H9 (cell line): ENCODE measurements around the gene KRTAP6-1. TPM values are rescaled to one million over a fixed set of nuclear protein-coding genes. Genes with fewer than 3 reads are reported as not detected.

Source experiments
- DNase-seq: peaks from one replicate; pipeline ENCODE4 v3.0.0-alpha.2; 2017
- H2AFZ ChIP-seq: one replicate; pipeline ENCODE4 v1.6.1; 2013; ENCODE audit warnings: mild to moderate bottlenecking, low read length, control low read depth, moderate library complexity
- H2AK5ac ChIP-seq: 2 replicates; pipeline ENCODE4 v1.6.1; 2013; ENCODE audit warnings: low read length, control low read depth, mixed read lengths; ENCODE audit not compliant: insufficient read length
- H2BK120ac ChIP-seq: one replicate; pipeline ENCODE4 v1.6.1; 2013; ENCODE audit warnings: low read depth, mild to moderate bottlenecking, low read length, control low read depth, inconsistent platforms; ENCODE audit not compliant: poor library complexity, severe bottlenecking
- H2BK12ac ChIP-seq: 2 replicates; pipeline ENCODE4 v1.6.1; 2013; ENCODE audit warnings: low read length, control low read depth, mixed read lengths, low read depth; ENCODE audit not compliant: insufficient read length
- H2BK15ac ChIP-seq: 2 replicates; pipeline ENCODE4 v1.6.1; 2013; ENCODE audit warnings: low read depth, low read length, control low read depth
- H2BK20ac ChIP-seq: one replicate; pipeline ENCODE4 v1.6.1; 2013; ENCODE audit warnings: low read depth, mild to moderate bottlenecking, low read length, control low read depth, inconsistent platforms; ENCODE audit not compliant: poor library complexity, severe bottlenecking
- H2BK5ac ChIP-seq: 2 replicates; pipeline ENCODE4 v1.6.1; 2013; ENCODE audit warnings: low read length, control low read depth, mixed read lengths; ENCODE audit not compliant: insufficient read length
- H3K14ac ChIP-seq: 2 replicates; pipeline ENCODE4 v1.6.1; 2013; ENCODE audit warnings: low read length, control low read depth; ENCODE audit not compliant: insufficient read depth
- H3K18ac ChIP-seq: 2 replicates; pipeline ENCODE4 v1.6.1; 2013; ENCODE audit warnings: low read depth, mild to moderate bottlenecking, mixed read lengths, low read length, control low read depth; ENCODE audit not compliant: insufficient read length
- H3K23ac ChIP-seq: 2 replicates; pipeline ENCODE4 v1.6.1; 2013; ENCODE audit warnings: low read length, control low read depth, mixed read lengths, low read depth; ENCODE audit not compliant: insufficient read length
- H3K23me2 ChIP-seq: 2 replicates; pipeline ENCODE4 v1.6.1; 2013; ENCODE audit warnings: low read depth, mild to moderate bottlenecking, mixed read lengths, low read length, control low read depth; ENCODE audit not compliant: insufficient read length, poor library complexity, severe bottlenecking
- H3K27ac ChIP-seq: 2 replicates; pipeline ENCODE4 v1.5.1; 2013; ENCODE audit warnings: low read length, control low read depth, mixed read lengths, low read depth; ENCODE audit not compliant: insufficient read length
- H3K27me3 ChIP-seq: 2 replicates; pipeline ENCODE4 v1.6.1; 2013; ENCODE audit warnings: low read length, control low read depth, inconsistent platforms; ENCODE audit not compliant: insufficient read depth
- H3K4ac ChIP-seq: 2 replicates; pipeline ENCODE4 v1.6.1; 2013; ENCODE audit warnings: low read depth, mild to moderate bottlenecking, control low read depth, inconsistent platforms, low read length, moderate library complexity
- H3K4me1 ChIP-seq: 2 replicates; pipeline ENCODE4 v1.6.1; 2013; ENCODE audit warnings: low read length, control low read depth, inconsistent platforms; ENCODE audit not compliant: insufficient read depth
- H3K4me2 ChIP-seq: 2 replicates; pipeline ENCODE4 v1.6.1; 2013; ENCODE audit warnings: low read length, control low read depth, mixed read lengths; ENCODE audit not compliant: insufficient read length, insufficient read depth
- H3K56ac ChIP-seq: 2 replicates; pipeline ENCODE4 v1.6.1; 2013; ENCODE audit warnings: low read depth, mild to moderate bottlenecking, mixed read lengths, low read length, control low read depth; ENCODE audit not compliant: insufficient read length
- H3K79me1 ChIP-seq: 2 replicates; pipeline ENCODE4 v1.6.1; 2013; ENCODE audit warnings: low read depth, mild to moderate bottlenecking, moderate library complexity, low read length, control low read depth, inconsistent platforms; ENCODE audit not compliant: insufficient read depth, poor library complexity, severe bottlenecking
- H3K79me2 ChIP-seq: 2 replicates; pipeline ENCODE4 v1.6.1; 2013; ENCODE audit warnings: low read length, control low read depth, inconsistent platforms; ENCODE audit not compliant: insufficient read depth
- H3K9ac ChIP-seq: 2 replicates; pipeline ENCODE4 v1.6.1; 2013; ENCODE audit warnings: low read length, control low read depth, mixed read lengths; ENCODE audit not compliant: insufficient read length; ENCODE audit errors: extremely low read depth
- H3K9me3 ChIP-seq: one replicate; pipeline ENCODE4 v1.6.1; 2013; ENCODE audit warnings: low read depth, low read length, inconsistent platforms; ENCODE audit not compliant: control insufficient read depth
- H3T11ph ChIP-seq: one replicate; pipeline ENCODE4 v1.6.1; 2013; ENCODE audit warnings: mild to moderate bottlenecking, low read length, control low read depth, inconsistent platforms
- H4K20me1 ChIP-seq: one replicate; pipeline ENCODE4 v1.6.1; 2013; ENCODE audit not compliant: control insufficient read depth, insufficient read length, insufficient read depth
- H4K5ac ChIP-seq: 2 replicates; pipeline ENCODE4 v1.6.1; 2013; ENCODE audit warnings: low read depth, mild to moderate bottlenecking, mixed read lengths, low read length, control low read depth; ENCODE audit not compliant: insufficient read length
- H4K8ac ChIP-seq: replicated peaks from 2 replicates; pipeline ENCODE4 v1.6.1; 2013; ENCODE audit warnings: low read length, control low read depth, mixed read lengths, low read depth; ENCODE audit not compliant: insufficient read length
- H4K91ac ChIP-seq: 2 replicates; pipeline ENCODE4 v1.6.1; 2013; ENCODE audit warnings: low read depth, mild to moderate bottlenecking, moderate library complexity, mixed read lengths, low read length, control low read depth; ENCODE audit not compliant: insufficient read length
- H3K27ac Mint-ChIP-seq, 3 experiments: 2 replicates in 2 of 3; 3 replicates in 1 of 3; pipeline ENCODE4 v1.8.0; 2020 to 2021; ENCODE audit warnings: mixed read lengths in 3 of 3, mild to moderate bottlenecking in 1 of 3, moderate library complexity in 1 of 3
- H3K27me3 Mint-ChIP-seq: 2 replicates; pipeline ENCODE4 v1.8.0; 2021; ENCODE audit warnings: low read depth, mild to moderate bottlenecking, moderate library complexity, mixed read lengths
- H3K36me3 Mint-ChIP-seq, 3 experiments: 2 replicates in 2 of 3; 3 replicates in 1 of 3; pipeline ENCODE4 v1.8.0; 2020 to 2021; ENCODE audit warnings: low read depth in 3 of 3, mixed read lengths in 3 of 3; ENCODE audit not compliant: insufficient read depth in 1 of 3
- H3K4me1 Mint-ChIP-seq, 2 experiments: 2 replicates each; pipeline ENCODE4 v1.8.0; 2020; ENCODE audit warnings: mixed read lengths in 2 of 2
- H3K4me3 Mint-ChIP-seq, 2 experiments: 2 replicates in 1 of 2; 3 replicates in 1 of 2; pipeline ENCODE4 v1.8.0; 2020 to 2021; ENCODE audit warnings: mild to moderate bottlenecking in 2 of 2, mixed read lengths in 2 of 2, moderate library complexity in 1 of 2
- H3K9me3 Mint-ChIP-seq, 2 experiments: 2 replicates in 1 of 2; 3 replicates in 1 of 2; pipeline ENCODE4 v1.8.0; 2020; ENCODE audit warnings: mild to moderate bottlenecking in 2 of 2, mixed read lengths in 2 of 2, moderate library complexity in 1 of 2
- WGBS: extraction: QIAGEN DNeasy Blood & Tissue Kit; methylation state at CpG from one replicate; pipeline ENCODE4 v1.1.7; 2013; ENCODE audit warnings: missing lambda C conversion rate, low lambda C conversion rate, mixed read lengths; ENCODE audit not compliant: insufficient read length; ENCODE audit errors: extremely low coverage; 5-methylcytosine and 5-hydroxymethylcytosine counted together
- total RNA-seq: library from RNA; stranded (reverse); gene quantifications from 2 replicates; pipeline ENCODE4 v1.2.1, GENCODE V29; 2021
- TF ChIP-seq, protein P1 (sequence below): fragments of 200-600 bp; sonication (generic); conservative IDR thresholded peaks from 3 replicates; pipeline ENCODE4 v1.8.0; 2021; ENCODE audit warnings: antibody characterized with exemption, mild to moderate bottlenecking

The KRTAP6-1 gene
- total RNA-seq, 1 experiment from 2014 or later, result not detected

DNA sequence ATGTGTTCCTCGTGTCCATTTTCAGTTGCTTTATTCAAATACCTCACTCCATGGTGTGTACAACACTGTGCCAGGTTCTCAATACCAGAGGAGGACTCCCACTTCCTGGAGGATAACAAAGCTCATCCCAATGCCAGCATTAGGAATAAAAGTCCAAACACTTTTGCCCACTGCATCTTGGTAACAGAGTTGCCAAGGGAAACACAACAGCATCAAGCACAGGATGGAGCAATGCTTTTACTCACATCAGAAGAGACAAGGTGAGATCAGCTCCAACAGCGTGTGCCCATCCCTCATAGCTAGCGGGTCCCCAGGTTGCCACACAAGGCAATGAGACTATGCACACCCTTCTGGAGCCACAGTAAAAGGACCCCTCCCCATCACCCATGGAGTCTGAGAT, 9.6 kb upstream of the KRTAP6-1 start:
- TF ChIP-seq, protein P1, sequence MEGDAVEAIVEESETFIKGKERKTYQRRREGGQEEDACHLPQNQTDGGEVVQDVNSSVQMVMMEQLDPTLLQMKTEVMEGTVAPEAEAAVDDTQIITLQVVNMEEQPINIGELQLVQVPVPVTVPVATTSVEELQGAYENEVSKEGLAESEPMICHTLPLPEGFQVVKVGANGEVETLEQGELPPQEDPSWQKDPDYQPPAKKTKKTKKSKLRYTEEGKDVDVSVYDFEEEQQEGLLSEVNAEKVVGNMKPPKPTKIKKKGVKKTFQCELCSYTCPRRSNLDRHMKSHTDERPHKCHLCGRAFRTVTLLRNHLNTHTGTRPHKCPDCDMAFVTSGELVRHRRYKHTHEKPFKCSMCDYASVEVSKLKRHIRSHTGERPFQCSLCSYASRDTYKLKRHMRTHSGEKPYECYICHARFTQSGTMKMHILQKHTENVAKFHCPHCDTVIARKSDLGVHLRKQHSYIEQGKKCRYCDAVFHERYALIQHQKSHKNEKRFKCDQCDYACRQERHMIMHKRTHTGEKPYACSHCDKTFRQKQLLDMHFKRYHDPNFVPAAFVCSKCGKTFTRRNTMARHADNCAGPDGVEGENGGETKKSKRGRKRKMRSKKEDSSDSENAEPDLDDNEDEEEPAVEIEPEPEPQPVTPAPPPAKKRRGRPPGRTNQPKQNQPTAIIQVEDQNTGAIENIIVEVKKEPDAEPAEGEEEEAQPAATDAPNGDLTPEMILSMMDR, result no peak
- WGBS, result no CpG with 5 or more reads among the region's 3 CpGs
- Mint-ChIP-seq H3K9me3 (peaks cover 13 to 38% of the 10 kb centered on the region in 2 experiments), H3K36me3 (peaks cover 6 to 19% (median 16%) of the 10 kb centered on the region in 3 experiments), H3K27ac (no peak overlapping the region), H3K4me1 (no peaks in the 10 kb centered on the region), H3K4me3 (no peak overlapping the region), H3K27me3 (peaks cover 2% of the 10 kb centered on the region)
- Histone ChIP-seq H3K9ac (no peak overlapping the region), H4K91ac (no peak overlapping the region), H3K23ac (no peak overlapping the region), H2BK12ac (no peak overlapping the region), H3K56ac (no peak overlapping the region), H3K79me1 (no peaks in the 10 kb centered on the region), H3K4me2 (no peak overlapping the region), H2BK120ac (no peak overlapping the region), H3K18ac (no peak overlapping the region), H3K9me3 (no peaks in the 10 kb centered on the region), H3T11ph (no peak overlapping the region), H2BK5ac (no peak overlapping the region), H4K8ac (no peak overlapping the region), H4K5ac (no peak overlapping the region), H4K20me1 (no peaks in the 10 kb centered on the region), H2BK20ac (no peak overlapping the region), H3K27ac (no peak overlapping the region), H3K4me1 (0 out of 2 replicates have a peak, but pooled peaks cover 3% of the 10 kb centered on the region), H2BK15ac (no peak overlapping the region), H3K4ac (no peak overlapping the region), H3K23me2 (no peaks in the 10 kb centered on the region), H3K79me2 (no peaks in the 10 kb centered on the region), H3K14ac (no peak overlapping the region), H2AFZ (no peak overlapping the region), H3K27me3 (no peaks in the 10 kb centered on the region), H2AK5ac (no peak overlapping the region)
- DNase-seq, result no peak
